PFSK-1 (cell line): Measurements from ENCODE around the gene SYNDIG1.

Source experiments
- POLR2AphosphoS5 ChIP-seq: IDR thresholded peaks from 2 replicates; pipeline ENCODE4 v1.6.1; 2012; ENCODE audit warnings: low read depth, mild to moderate bottlenecking, control low read depth, low read length, moderate library complexity
- REST ChIP-seq, 2 experiments: IDR thresholded peaks; 2 replicates each; pipeline versions ENCODE4 v1.6.1 to v1.8.0; 2011 to 2012; ENCODE audit warnings: low read depth in 2 of 2, low read length in 2 of 2, control low read depth in 1 of 2, inconsistent platforms in 1 of 2, mild to moderate bottlenecking in 1 of 2, moderate library complexity in 1 of 2; ENCODE audit not compliant: insufficient read depth in 1 of 2
- SIN3A ChIP-seq: IDR thresholded peaks from 2 replicates; pipeline ENCODE4 v1.6.1; 2012; ENCODE audit warnings: mild to moderate bottlenecking, low read length, moderate library complexity, borderline replicate concordance; ENCODE audit not compliant: insufficient read depth
- TAF1 ChIP-seq: IDR thresholded peaks from 2 replicates; pipeline ENCODE4 v1.6.1; 2012; ENCODE audit warnings: low read length, control low read depth, borderline replicate concordance; ENCODE audit not compliant: insufficient read depth

- TF ChIP-seq POLR2AphosphoS5, result no peak
- no peak for TF ChIP-seq SIN3A
- TF ChIP-seq REST (IDR thresholded peaks at IDR 0.05; ENCODE audit: insufficient read depth in 1 of 2, low read depth in 2 of 2, low read length in 2 of 2), result no peak
- TF ChIP-seq TAF1, result no peak
These were observed 111.4 kb downstream of the SYNDIG1 start for GRCh38 chr20:24580855-24581254.
